Stimulated activated naive CD4-positive, alpha-beta T cell treated with Interleukin-2 at 50 U/mL for 16 hours (primary cell): ENCODE data around the gene IL13RA2.

Source experiments
- DNase-seq: peaks from one replicate; lab custom pipeline; 2025; lab: John Stamatoyannopoulos, UW

Gene IL13RA2, protein sequence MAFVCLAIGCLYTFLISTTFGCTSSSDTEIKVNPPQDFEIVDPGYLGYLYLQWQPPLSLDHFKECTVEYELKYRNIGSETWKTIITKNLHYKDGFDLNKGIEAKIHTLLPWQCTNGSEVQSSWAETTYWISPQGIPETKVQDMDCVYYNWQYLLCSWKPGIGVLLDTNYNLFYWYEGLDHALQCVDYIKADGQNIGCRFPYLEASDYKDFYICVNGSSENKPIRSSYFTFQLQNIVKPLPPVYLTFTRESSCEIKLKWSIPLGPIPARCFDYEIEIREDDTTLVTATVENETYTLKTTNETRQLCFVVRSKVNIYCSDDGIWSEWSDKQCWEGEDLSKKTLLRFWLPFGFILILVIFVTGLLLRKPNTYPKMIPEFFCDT

DNA sequence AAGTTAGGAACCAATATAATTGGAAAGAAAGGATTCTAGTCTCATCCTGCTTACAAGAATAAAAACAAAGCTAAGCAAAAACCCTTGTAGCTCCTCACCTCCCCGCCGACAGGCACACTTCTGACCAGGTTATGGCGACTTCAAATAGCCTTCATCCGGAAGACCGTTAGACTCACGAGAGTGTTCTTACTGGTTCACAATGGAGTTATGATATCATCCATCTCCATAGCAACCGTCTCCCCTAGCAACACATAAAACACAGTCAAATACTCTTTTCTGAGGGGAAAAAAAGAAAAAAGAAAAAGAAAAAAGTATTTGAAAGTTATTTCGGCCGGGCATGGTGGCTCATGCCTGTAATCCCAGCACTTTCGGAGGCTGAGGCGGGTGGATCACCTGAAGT, at the start of gene IL13RA2:
IL13RA2 (minus strand) TSS at position 162 of the 400 bp plus-strand sequence. CDS start 347 bp downstream, outside the sequence.
- no peak for DNase-seq

DNA sequence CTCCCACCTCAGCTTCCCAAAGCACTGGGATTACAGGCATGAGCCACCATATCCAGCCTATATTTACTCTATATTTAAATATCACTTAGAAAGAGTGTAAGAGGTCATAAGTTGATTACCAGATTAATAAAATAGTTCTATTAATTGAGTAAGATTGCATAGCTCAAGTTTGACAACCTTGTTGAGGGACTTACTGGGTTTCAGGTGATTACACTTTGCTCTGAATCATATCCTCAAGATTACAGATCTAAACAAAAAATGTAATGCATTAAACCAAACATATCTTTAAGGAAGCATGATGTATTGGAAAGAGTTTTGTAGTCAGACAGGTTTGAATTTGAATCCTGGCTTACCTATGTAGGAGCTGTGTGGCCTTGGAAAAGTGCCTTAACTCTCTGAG, 47.9 kb upstream of the IL13RA2 start:
- no peak for DNase-seq

DNA sequence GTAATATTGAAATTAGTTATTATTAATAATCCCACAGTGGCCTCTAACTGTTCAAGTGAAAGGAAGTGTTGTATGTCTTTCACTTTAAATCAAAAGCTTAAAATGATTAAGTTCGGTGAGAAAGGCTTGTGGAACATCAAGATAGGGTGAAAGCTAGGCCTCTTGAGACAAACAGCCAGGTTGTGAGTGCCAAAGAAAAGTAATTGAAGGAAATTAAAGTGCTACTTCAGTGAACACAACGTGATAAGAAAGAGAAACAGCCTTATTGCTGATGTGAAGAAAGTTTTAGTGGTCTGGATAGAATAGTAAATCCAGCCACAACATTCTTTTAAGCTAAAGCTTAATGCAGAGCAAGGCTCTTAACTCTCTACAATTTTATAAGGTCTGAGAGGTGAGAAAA, 42.6 kb upstream of the IL13RA2 start:
- no peak for DNase-seq

DNA sequence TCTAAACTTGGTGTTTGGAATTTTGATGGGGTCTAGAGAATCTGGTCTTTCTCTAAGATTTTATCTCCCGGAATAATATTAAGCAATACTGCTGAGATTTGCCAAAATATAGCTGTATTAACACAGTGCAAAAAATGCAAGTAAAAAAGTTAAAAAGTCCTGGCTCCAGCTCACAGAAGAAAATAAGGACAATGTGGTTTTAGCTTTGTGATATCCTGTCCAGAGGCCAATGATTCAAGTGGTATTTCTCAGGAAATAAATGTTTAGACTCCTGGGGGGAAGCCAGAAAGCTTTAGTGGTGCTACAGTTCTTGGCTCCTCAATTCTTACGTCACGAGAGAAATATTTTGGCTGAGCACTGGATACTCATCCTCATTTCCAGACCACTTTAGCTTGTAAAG, 40.9 kb upstream of the IL13RA2 start:
- no peak for DNase-seq

DNA sequence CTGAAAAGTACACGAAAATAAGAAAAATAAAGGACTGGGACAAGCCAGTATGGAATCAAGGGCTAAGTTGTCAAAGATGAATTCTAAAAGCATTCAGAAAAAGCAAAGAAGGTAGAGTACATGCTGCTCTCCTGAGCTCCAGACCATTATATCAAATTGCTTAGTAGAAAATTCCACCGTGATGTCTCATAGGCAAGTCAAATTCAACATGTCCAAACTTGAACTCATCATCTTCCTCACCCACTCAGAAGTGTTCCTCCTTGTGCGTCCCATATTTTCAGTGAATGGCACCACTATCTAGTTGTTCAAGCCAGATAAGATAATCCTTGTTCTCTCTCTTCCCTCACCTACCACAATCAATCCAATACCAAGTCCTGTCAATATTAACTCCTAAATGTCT, 37.5 kb upstream of the IL13RA2 start:
- no peak for DNase-seq

DNA sequence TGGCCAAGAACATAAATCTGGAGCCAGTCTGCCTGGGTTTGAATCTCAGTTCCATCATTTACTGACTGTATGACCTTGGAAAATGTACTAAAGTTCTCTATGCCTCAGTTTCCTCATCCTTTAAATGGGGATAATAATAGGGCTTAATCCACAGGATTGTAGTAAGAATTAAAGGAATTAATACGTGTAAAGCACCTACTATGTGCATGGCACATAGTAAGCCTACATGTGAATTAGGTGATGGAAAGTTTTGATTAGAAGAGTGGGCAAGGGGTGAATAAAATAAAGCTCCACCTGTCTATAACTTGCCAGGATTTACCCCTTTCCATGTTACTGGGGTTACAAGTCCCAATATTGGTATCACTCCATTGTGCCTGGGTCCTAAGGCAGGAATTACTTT, 35.8 kb upstream of the IL13RA2 start:
- no peak for DNase-seq

DNA sequence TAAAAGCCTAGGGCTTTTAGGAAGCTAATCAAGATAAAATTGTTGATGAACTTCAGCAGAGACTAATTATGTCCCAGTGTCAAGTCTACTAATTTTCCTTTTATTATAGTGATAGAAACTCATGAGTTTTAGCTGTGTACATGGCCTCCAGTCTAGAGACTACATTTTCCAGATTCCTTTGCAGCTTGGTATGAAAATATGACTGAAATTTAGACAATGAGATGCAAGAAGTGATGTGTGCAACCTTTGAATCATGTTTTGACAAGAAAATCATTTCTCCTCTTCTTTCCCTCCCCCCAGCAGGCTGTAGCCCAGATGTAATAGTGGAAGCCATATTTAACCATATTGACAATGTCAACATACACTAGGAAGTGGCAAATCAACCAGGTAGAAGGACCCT, 30.3 kb upstream of the IL13RA2 start:
- DNase-seq: no peak

DNA sequence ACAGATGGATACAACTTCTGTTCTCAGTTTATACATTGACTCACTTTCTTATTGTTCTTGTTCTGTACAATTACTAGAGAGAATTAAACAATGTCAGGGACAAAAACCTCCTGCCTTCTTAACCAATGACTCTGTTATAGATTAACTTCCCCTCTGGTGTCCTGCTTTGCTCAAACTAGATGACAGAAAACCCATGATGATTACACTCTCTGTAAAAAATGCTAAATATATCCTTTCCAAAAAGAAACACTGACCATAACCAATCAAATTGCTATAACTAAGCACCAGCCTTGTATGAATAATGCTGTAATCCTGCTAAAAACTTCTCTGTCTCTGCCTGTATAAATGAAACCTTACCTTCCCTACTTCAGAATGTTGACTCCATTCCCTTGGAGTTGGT, 29.8 kb upstream of the IL13RA2 start:
- no peak for DNase-seq

DNA sequence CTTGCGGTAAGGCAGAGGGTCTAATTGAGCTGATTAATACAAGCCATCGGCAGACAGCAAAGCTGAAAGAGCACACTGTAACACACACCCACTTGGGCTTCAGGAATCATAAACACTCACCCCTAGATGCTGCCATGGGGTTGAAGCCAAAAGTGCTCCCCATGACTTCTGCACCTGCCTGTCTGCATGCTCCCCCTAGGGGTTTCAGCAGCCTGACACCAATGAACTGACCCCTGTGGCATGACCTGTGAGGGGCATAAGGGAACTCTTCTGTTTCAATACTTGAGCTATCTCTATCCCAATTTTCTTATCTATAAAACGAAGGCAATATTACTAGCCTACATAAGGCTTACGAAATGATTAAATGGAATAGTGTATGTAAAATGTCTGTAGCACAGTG, 23.0 kb upstream of the IL13RA2 start:
- no peak for DNase-seq

DNA sequence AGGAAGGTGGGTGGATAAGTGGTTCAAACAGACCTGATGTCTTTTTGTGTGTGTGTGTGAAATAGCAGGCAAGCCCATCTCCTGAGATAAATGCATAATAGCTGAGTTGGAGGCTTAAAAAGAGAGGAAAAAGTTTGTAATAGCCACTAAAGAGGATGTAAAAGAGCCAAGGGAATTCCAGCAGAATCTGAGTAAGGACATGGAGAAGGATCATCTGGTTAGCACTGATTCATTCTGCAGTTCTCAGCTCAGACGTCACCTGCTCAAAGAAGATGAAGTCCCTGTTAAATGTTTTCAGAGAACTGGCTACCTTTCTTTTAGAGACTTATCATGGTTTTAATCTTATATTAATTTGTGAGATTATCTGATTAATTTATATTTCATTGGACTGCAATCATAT, 21.0 kb upstream of the IL13RA2 start:
- no peak for DNase-seq

DNA sequence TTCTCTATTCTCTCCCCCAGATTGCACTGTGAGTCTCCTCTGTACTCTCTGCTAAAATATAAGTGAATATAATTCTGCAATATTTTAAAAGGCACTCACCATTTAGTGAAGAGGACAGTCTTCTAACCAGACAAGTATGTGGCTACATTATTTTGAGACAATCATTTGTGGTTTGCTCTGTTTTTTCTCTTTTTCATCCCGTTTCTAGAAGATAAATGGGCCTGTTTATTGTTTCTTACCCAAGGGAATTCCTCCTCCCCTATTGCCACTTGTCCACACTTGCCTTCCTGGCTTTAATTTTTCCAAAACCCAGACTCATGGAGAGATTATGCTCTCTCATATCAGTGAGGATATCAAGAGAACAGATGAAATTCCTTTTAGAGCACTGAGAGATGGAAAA, 18.6 kb upstream of the IL13RA2 start:
- DNase-seq: no peak

DNA sequence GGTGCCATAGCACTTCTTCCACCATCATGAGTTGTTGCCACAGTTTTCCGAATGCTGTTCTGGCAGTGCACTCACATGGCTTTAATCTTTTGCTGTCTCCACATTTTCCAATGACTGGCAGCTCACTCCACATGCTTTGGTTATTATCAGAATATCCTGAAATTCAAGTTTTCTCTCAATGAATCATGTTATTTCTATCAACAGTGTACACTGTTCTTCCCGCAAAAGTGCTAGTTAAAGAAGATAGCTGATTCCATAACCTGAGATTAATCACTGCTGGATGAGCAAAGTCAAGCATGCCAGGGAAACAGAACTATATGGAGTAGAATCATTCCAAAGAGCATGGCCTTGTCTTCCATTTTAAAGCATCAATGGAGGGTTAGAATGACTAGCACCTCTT, 14.6 kb upstream of the IL13RA2 start:
- no peak for DNase-seq

DNA sequence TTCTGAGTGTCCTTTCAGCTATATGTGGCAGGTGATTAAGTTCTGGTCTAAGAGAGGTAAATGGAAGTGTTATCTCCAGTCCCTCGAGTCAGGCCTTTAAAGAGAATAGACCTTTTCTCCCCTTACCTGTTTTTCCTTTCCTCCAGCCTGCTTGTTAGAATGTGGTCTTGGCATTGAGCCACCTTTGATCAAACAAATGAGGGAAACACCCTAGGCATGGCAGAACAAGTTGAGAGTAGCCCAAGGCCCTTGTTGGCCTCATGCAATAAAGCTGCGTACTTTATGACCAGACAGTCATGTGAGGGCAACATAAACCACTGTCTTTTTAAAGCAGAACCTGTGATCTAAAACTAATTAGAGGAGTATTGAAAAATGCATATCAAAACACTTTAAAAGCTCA, 13.2 kb upstream of the IL13RA2 start:
- no peak for DNase-seq

DNA sequence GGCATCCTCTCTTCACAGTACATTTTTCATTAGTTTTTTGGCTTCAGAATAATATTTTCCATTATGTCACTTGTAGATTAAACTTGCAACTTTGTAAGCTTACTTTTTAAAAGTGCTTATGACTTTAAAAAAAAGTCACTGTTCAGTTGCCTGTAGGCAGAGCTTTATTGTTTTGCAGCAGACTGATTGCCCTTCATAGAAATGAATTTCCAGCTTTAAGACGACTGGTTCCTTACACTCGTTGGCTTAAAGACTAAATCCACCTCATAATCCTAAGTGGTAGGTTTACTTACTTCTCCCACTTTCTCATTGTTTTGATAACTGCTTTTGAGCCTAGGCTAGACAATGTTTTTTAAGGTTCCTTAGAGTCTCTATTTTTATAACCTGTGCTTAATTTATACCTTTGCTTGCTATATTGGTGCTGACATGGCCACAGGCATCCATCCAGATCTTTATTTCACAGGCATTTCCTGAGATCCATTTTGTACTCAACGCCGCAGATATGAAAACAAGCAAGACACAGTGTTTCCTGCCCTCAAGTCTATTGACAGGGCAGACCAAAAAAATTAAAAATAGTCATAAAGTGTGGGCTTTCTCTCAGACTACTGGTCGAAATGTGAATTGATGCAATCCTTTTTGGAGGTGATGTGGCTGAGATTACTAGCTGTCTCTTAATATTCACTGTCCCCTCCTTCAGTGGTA, 12.6 kb upstream of the IL13RA2 start:
- DNase-seq: no peak

DNA sequence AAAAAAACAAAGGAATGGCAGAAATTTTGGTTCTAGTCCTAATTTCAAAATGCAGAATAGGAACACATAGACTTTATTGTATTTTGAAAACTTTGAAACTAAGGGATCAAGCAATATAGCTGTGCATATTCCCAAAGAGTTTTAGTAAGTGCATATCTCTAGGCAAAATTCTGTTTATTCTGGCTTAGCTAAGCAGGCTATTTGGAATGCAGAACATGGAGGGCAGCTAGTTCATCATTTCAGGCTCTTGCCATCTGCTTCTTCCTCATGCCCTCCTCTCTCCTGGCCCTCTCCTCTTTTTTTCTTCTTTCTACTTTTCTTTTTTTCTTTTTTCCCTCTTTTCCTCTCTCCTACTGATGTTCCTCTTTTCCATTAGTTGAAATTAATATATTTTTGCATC, 12.0 kb upstream of the IL13RA2 start:
- no peak for DNase-seq

DNA sequence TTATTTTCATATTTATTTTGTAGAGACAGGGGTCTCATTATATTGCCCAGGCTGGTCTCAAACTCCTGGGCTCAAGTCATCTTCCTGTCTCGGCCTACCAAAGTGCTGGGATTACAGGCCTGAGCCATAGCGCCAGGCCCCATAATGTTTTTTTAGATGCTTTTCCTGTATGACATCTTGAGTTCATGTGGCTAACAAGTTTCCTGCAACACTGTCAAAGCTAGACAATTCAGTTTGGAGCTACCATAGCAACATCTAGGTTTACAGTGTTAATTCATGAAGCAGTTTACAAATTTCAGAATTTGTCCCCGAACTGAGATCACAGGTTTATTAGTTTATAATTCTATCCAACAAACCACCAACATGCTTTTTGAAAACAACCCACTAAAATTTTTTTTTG, 6.4 kb upstream of the IL13RA2 start:
- no peak for DNase-seq

DNA sequence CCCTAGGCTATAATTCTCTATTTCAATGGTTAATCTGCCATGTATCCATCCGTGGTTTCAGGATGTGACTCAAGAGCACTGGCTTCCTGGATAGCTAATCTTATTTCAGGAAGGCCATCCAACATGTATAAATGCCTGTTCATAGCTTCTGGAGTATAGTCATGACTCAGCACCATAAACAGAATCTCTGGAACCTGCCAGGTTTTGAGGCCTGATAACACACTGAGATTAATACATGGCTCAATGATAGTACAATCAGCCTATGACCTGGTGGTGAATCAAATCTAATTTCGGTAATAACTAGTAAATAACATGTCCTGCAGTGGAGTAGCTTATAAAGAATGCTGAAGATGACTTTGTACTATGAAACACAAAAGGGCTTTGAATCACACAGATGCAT, 5.7 kb upstream of the IL13RA2 start:
- DNase-seq: no peak

DNA sequence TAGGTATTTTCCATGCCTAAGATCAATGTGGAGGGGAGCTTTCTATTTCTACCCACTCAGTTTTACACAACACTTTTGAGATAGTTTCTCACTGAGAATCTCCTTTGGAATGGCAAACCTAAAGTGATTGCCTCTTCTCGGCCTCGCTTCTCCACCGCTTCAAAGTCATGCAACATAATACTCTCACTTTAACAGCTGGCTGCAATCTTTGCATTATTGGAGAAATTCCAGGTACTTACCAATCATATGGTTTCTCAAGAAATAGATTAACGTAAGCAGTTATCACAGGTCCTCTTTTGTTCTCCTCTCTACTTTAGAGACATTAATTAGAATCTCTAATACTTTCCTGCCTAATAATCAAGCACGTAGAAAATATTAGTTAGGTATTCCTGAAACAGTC, 3.7 kb upstream of the IL13RA2 start:
- DNase-seq: no peak

DNA sequence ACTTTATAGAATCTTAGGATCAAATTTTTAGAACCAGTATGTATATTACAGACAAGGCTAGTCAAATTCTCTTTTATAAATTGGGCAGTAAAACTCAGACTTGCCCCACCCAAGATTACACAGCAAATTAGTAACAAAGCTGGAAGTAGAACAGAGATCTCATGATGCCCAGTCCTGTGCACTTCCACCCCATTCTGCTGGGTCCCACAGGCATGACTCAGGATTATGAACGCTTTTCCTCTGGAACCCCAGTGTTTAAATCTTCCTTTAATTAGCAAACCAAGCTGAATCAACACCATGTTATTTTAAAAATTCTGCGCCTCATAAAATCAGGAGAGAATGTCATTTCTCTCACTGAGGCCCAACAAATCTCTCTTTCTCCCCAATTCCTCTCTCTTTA, 1.5 kb upstream of the IL13RA2 start:
- DNase-seq: no peak

DNA sequence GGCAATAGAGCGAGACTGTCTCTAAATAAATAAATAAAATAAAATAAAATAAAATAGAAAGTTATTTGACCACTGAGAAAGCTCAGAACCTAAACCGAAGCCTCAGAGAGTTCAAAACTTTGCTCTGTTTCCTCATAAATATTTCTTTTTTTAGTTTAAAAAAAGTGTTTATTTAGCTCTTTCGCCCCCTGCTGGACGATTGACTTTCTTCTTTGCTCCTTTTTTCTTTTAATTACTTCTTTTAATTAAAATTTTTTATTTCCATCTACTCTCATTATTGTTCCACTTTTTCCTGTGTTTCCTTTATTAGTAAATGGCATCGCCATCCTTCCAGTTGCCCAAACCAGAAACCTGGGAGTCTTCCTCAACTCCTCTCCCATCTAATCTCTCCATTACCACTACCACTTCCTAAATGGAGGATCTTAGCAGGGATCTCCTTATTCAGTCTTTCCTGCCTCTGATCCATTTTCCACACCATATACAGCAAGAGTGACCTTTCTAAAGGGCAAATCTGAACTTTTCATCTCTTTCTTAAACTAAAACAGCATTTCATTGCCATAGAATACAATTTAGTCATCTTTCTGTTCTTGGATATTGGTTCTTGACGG, 728 bp upstream of the IL13RA2 start:
- no peak for DNase-seq

DNA sequence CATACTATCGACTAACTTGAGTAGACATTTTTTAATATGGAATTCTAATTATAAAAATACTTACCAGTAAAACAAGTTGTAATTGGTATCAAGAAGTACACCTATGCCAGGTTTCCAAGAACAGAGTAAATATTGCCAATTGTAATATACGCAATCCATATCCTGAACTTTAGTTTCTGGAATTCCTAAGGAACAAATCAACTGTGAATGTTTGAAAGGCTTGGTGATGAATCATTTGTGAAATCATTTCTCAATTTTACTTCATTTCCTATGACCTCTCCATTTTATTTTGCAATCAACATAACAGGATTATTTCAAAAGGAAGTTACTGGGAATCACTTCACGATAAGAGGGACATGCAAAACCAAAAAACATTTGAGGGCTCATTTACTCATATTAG, 3.7 kb downstream of the IL13RA2 start:
- no peak for DNase-seq

DNA sequence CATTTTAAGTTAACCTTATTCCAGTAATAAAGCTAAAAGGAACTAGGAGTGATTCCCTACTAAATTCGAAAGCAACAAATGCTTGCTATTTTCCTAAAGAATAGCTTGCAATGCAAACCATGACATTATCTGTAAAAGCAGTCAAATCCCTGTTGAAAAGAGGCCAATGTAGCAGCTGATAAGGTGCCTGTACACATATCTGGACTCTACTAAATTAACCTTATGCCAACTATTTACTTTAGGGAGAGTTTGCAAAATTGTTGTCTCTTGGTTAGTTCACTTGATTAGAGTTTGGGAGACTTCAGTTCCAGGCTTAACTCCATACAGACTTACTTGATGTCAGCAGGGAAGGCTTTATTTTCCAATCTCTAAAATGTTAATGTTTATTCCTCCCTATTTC, 6.0 kb downstream of the IL13RA2 start:
- DNase-seq: no peak

DNA sequence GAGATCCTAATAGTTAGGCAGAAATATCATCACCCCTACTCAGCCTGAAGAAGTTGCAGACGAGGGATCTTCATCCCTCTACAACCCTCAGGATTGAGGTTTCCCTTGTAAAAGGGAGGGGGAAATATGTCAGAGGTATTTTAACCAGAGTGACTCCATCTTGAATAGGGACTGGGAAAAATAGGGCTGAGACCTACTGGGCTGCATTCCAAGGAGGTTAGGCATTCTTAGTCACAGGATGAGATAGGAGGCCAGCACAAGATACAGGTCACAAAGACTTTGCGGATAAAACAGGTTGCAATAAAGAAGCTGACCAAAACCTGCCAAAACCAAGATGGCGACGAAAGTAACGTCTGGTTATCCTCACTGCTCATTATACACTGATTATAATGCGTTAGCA, 17.5 kb downstream of the IL13RA2 start:
- no peak for DNase-seq
